ENCODE results near the gene ZNF320. TPM values are rescaled to one million over a fixed set of nuclear protein-coding genes. Genes with fewer than 3 reads are reported as not detected.
"Not testable (repeated sequence)": the region's sequence is repeated elsewhere in the genome, so short reads cannot be mapped to it uniquely, and the experiment has no call there.

ZNF320 gene
- total and polyA plus RNA-seq, 12 donors: 4.0 to 21.3 (median 11.4) TPM

- Histone ChIP-seq H3K27ac (peak within 1 kb of the TSS; percentile 49 to 92 (median 77)), H3K27me3 (no peaks in the 10 kb centered on the region), H3K9me3 (replicated peaks in 1 of 3) (no peaks in the 10 kb centered on the region), H3K36me3 (replicated peaks in 1 of 2) (no peaks in the 10 kb centered on the region), H3K4me1 (replicated peaks in 1 of 2) (no peaks in the 10 kb centered on the region), H3K4me3 (peak within 1 kb of the TSS; percentile 47 to 74 (median 62))
- TF ChIP-seq POLR2A (IDR thresholded peaks at IDR 0.05) (peak in 1 of 2 donors; percentile 61), CTCF (IDR thresholded peaks at IDR 0.05) (no peak)
- intact Hi-C loops (cut with DNase I): no loop called here
- DNase-seq: peak; percentile 85 to 93 (median 88)
- WGBS, 4 donors: 3 to 4% (median 4%) methylated on average over 46 to 55 of the region's 55 CpGs
Observed at GRCh38 chr19:52922841-52923777, 25.7 kb upstream of the ZNF320 start, which contains the start of gene ZNF888. TSS of gene ZNF888 (minus strand) at chr19:52923428. CDS start at chr19:52917873, 5,555 bp downstream.

GRCh38 chr19:52917531-52917930 is 20.1 kb upstream of the ZNF320 start:
- no peak overlapping the region for H3K27ac ChIP-seq
- no peak for DNase-seq
- TF ChIP-seq CTCF (IDR thresholded peaks at IDR 0.05) (no peak), POLR2A (IDR thresholded peaks at IDR 0.05) (no peak)
- intact Hi-C loops (cut with DNase I): no loop called here
- WGBS, 4 donors: 95 to 98% (median 98%) methylated on average over 5 of the region's 5 CpGs
- H3K36me3 ChIP-seq (replicated peaks in 1 of 2): no peaks in the 10 kb centered on the region
- no peaks in the 10 kb centered on the region for H3K4me1 ChIP-seq (replicated peaks in 1 of 2)
- H3K27me3 ChIP-seq: no peaks in the 10 kb centered on the region
- no peaks in the 10 kb centered on the region for H3K9me3 ChIP-seq (replicated peaks in 1 of 3)
- no peak overlapping the region for H3K4me3 ChIP-seq

GRCh38 chr19:52910648-52911047 is 13.2 kb upstream of the ZNF320 start:
- Histone ChIP-seq H3K27ac (no peak overlapping the region), H3K36me3 (replicated peaks in 1 of 2) (peaks cover 0 to 5% of the 10 kb centered on the region in 2 donors), H3K4me1 (replicated peaks in 1 of 2) (no peaks in the 10 kb centered on the region), H3K4me3 (no peak overlapping the region), H3K27me3 (no peaks in the 10 kb centered on the region), H3K9me3 (replicated peaks in 1 of 3) (no peaks in the 10 kb centered on the region)
- intact Hi-C loops (cut with DNase I): no loop called here
- no peak for DNase-seq
- no peak for TF ChIP-seq POLR2A (IDR thresholded peaks at IDR 0.05)
- TF ChIP-seq CTCF (IDR thresholded peaks at IDR 0.05): no peak
- WGBS, 4 donors: 91 to 100% (median 99%) methylated on average over 1 of the region's 1 CpG

GRCh38 chr19:52904052-52904780 is 6.8 kb upstream of the ZNF320 start:
- H3K36me3 ChIP-seq (replicated peaks in 1 of 2); H3K4me3 ChIP-seq; H3K27ac ChIP-seq; H3K4me1 ChIP-seq (replicated peaks in 1 of 2); DNase-seq; H3K9me3 ChIP-seq (replicated peaks in 1 of 3); intact Hi-C loops (cut with DNase I); H3K27me3 ChIP-seq: not testable (repeated sequence)
- 85 to 96% (median 94%) methylated on average over 12 to 16 of the region's 16 CpGs for WGBS, 4 donors

Measured in adrenal gland (tissue), 12 donors.